Measurements from ENCODE around the gene TBL1XR1.
"Not testable (repeated sequence)": the region's sequence is repeated elsewhere in the genome, so short reads cannot be mapped to it uniquely, and the experiment has no call there.

Gene TBL1XR1

DNA sequence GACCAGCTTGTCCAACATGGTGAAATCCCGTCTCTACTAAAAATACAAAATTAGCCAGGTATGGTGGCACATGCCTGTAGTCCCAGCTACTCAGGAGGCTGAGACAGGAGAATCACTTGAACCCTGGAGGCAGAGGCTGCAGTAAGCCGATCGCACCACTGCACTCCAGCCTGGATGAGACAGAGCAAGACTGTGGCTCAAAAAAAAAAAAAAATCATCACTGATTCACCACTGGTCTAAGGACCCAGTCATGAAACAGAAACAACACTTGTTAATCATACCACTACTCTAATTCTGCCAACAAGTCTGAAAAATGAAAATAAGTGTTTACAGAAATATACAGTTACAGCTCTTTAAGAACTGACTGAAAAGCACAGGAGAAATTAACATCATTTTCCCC is 12.7 kb downstream of the TBL1XR1 start:
- not testable (repeated sequence) for DNase-seq (ENCODE audit: low read depth in 2 of 3, low spot score in 2 of 3)

DNA sequence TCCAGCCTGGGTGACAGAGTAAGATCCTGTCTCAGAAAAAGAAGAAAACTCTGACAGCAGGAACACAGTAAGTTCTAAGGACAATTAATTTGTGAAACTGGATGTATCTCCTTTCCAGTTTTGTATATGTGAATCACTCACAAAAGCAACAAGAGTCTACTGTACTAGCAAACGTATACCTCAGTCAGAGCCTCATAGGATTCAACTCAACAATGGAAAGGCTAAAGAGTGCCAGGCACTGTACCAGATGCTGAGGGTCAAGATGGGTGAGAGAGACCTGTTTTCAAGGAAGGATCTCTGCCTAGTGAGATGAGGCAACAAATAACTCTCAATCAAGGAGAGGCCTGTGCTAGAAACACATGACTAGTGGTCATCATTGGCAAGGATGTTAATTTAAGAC is 14.9 kb downstream of the TBL1XR1 start:
- no peak for DNase-seq (ENCODE audit: low read depth in 2 of 3, low spot score in 2 of 3)

DNA sequence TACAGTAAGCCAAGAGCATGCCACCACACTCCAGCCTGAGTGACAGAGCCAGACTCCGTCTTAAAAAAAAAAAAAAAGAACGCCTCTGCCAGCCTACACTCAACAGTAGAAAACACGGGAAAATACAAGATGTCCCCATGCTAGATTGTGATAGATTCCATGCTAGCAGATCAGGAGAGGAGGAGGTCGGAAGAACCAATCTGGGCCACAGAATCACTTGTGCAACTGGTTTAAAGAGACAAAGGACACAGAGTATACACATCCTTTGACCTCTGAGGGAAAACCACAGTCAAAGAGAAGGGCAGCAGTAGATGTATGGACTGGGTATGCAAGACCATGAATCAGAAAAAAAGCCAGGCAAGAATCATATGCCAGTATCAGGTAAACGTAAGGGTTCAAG is 15.9 kb downstream of the TBL1XR1 start:
- no peak for DNase-seq (ENCODE audit: low read depth in 2 of 3, low spot score in 2 of 3)

DNA sequence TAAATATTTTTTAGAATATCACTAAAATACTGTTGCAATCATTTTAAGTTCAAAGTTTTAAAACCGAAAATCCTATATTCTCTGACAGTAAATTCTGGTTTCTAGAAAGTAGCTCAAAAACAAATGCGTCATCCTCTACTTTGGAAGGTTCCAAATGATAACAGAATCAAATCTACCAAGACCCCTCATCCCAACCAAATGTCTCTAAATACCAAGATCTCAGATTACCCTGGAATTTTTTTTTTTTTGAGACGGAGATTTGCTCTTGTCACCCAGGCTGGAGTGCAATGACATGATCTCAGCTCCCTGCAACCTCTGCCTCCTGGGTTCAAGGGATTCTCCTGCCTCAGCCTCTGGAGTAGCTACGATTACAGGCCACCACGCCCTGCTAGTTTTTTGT is 16.8 kb downstream of the TBL1XR1 start:
- DNase-seq (ENCODE audit: low read depth in 2 of 3, low spot score in 2 of 3): no peak

DNA sequence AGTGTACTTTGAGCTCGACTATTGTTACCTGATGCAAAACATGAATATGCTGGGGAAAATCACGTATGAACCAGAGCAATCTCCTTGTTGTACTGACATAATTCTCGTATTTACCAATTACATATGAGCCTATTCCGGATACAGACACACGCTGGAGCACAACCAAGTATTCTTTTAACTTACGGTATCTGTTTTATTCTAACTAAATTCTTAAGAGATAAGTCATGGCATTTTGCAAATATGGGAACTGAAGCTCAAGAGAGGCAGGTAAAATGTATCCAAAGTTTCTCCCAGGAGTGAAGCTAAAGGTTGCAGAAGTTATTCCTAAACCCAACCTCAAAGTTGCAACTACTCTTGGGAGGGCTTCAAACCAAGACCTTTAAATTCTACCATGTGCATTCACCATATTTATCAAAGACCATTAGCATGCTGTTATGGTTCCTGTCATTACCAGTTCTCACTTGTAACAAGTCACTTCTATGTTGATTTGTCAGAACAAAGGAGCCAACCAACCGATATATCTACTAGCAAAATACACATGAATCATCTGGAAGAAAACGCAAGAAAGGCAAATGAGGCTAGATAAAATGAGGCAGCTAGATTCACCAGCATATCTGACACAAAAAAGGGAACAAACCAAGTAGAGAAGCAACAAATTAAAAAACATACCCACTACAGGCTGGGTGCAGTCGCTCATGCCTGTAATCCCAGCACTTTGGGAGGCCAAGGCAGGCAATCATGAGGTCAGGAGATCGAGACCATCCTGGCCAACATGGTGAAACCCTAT is 17.8 kb downstream of the TBL1XR1 start:
- no peak for DNase-seq (ENCODE audit: low read depth in 2 of 3, low spot score in 2 of 3)

DNA sequence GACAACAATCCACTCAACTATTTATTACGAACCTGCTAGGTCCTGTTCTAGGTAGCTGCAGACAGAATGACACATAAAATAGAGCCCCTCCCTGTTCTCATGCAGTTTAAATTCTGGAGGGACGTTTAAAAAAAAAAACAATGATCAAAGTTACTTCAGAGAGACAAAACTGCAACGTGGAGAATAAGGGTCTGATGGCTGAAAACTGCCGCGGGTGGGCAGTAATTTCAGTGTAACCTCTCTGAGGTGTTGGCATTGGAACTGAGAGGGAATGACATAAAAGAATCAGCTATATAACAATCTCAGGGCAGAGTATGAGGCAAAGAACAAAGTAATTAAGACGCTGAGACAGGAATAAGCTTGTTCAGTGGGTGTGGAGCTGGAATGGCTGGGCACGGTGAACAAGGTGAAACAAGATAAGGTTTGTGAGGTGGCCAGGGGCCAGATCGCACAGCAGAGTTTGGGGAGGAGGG is 19.5 kb downstream of the TBL1XR1 start:
- no peak for DNase-seq (ENCODE audit: low read depth in 2 of 3, low spot score in 2 of 3)

DNA sequence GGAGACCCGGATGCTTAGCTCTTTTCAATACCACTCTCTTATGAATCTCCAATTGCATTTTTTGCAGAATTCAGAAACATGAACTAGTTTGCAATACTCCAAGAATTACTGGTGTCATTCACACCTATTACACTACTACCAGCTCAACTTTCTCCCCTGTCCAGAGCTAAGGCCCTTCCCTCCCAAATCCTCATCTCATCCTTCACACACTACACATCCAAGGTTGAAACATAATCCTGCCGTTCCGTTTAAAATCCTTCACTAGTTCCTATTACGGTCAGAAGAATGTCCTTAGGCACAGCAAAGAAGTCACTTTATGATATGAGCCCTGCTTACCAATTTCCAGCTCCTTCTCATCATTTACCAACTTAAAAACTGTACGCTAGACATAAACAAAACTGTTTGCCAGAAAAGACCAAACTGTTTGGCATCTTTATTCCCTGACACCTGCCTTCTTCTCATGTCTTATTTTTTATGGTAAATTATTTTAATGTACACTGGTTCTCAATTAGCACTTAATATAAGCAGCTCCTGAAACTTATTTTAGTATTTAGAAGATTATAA is 22.6 kb downstream of the TBL1XR1 start:
- no peak for DNase-seq (ENCODE audit: low read depth in 2 of 3, low spot score in 2 of 3)

DNA sequence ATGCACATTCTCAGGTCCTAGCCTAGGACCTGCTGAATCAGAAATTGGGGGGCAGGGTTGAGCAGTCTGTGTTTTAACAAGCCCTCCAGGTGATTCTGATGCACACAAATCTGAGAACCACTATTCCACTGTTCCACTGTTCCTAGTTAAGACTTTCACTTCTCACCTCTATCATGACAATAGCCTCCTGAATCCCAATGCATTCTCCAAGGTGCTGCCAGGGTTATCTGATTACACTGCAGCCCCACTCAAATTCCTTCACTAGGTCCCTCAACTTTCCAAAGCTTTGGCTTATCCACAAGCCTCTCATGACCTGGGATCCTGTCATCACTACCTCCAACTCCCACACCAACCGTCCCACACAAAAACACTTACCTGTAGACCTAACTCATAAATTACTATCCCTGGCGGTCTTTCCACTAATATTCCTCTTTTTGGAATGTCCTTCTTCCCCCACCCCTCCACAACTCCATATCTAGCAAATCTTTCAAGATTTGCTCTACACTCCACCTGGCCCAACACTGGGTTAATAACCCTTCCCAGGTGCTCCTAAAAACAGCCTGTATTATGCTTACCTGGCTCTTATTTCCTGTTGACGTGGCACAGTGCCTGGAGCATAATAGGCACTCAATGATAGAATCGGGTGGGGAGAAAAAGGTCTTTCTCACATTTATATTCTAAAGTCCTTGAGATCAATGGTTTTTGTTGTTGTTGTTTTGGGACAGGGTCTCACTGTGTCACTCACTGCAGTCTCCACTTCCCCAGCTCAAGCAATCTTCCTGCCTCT is 27.2 kb downstream of the TBL1XR1 start:
- DNase-seq (ENCODE audit: low read depth in 2 of 3, low spot score in 2 of 3): no peak

DNA sequence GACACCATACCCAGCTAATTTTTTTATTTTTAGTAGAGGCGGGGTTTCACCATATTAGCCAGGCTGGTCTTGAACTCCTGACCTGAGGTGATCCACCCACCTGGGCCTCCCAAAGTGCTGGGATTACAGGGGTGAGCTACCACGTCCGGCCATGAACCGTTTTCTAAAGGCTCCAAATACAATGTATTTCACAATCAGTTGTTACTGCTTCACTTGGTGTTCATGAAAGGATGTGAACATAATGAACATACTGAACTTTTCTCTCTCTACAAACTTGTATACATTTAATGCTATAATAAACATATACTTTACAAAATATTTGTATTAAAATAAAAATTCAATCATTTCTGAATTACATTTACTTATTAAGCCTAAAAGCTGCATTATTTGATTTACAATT is 28.9 kb downstream of the TBL1XR1 start:
- no peak for DNase-seq (ENCODE audit: low read depth in 2 of 3, low spot score in 2 of 3)

DNA sequence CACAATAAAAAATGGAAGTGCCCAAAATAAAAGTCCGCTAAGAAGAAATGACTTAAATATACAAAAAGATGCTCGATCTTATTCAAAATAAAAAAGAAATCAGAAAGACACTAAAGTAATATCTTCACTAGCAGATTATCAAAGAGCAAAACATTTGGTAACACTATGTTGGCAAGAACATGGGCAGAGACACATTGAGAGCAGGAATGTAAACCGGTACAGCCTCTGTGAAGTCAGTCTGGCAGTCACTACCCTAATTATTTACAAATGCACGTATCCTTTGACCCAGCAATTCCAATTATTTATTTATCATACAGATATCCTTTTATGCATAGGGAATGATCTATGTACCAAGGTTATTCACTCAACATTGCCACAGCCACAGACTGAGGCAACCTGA is 34.5 kb downstream of the TBL1XR1 start:
- DNase-seq (ENCODE audit: low read depth in 2 of 3, low spot score in 2 of 3): no peak

DNA sequence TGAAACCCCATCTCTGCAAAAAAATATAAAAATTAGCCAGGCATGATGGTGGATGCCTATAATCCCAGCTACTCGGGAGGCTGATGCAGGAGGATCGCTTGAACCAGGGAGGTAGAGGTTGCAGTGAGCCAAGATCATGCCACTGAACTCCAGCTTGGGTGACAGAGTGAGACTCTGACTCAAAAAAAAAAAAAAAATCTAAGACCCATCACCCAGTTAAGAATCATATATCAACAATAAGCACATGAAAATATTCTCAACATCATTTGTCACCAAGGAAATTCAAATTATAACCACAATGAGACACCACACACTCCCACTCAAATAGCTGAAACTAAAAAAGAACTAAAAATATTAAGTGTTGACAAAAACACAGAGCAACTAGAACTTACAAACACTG is 35.7 kb downstream of the TBL1XR1 start:
- not testable (repeated sequence) for DNase-seq (ENCODE audit: low read depth in 2 of 3, low spot score in 2 of 3)

DNA sequence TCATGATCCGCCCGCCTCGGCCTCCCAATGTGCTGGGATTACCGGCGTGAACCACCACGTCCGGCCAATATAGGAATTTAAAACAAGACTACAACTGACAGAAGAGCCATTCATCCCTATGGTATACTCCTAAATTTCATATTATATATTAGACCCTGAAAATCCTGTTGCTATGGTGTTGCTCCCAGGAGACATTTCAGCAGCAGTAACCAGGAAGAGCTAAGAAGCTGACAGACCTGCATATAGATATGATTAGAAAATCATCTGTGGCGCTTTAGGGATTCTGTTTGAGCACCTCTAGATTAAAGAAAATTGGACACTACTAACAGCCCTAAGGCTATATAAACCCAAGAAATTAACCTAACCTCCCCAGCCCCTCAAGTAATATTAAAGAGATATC is 38.8 kb downstream of the TBL1XR1 start:
- DNase-seq (ENCODE audit: low read depth in 2 of 3, low spot score in 2 of 3): no peak

DNA sequence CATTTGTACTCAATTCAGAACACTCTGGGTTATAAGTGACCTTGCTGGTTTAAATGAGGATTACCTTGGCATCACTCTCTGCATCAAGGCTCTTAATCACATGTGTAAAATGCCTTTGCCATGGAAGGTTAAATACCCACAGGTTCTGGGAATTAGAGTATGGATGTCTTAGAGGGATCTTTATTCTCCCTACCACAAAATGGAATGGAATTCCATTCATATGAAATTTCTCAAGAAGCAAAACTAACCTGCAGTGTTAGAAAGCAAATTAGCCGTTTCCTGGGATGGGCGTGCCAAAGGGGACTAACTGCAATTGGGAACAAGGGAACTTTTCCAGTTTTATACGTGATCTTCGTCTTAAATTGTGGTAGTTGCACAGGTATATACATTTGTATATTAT is 39.8 kb downstream of the TBL1XR1 start:
- no peak for DNase-seq (ENCODE audit: low read depth in 2 of 3, low spot score in 2 of 3)

DNA sequence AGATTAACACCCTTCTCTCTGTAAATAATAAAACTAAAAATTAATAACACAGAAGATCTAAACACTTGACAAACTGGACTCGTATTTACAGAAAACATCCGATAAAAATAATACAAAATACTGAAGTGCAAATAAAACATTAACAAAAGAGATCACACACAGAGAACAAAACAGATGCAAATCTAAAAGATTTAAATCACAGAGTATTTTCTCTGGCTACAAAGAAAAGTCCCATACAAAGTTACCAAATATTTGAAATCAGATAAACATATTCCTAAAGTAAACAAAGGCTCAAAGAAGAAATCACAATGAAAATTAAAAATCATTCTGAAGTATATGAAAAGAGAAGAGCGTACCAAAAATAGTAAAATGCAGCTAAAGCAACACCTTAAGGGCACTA is 42.5 kb downstream of the TBL1XR1 start:
- DNase-seq (ENCODE audit: low read depth in 2 of 3, low spot score in 2 of 3): no peak

DNA sequence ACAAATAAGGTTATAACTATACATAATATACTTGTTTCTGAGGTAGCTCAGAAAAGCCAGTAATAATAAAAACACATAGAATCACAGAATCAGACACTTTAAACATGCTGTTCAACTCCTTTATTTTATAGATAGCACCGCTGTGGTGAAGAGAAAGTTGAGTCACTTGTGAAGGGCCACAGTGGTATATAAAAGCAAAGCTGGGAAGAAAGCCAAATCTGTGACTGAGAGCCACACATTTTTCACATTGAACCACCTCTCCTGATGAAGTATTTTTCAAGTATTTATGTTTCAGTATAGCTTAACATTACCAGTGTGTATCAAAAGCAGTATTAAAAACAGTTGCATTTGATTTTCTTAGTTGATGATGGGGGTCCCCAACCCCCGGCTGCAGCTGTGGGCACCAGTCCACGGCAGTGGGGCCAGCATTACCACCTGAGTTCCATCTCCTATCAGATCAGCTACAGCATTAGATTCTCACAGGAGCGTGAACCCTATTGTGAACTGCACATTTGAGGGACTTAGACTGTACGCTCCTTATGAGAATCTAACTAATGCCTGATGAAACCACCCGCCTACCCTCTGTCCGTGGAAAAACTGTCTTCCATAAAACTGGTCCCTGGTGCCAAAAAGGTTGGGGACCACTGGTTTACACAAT is 46.2 kb downstream of the TBL1XR1 start:
- DNase-seq (ENCODE audit: low read depth in 2 of 3, low spot score in 2 of 3): no peak

DNA sequence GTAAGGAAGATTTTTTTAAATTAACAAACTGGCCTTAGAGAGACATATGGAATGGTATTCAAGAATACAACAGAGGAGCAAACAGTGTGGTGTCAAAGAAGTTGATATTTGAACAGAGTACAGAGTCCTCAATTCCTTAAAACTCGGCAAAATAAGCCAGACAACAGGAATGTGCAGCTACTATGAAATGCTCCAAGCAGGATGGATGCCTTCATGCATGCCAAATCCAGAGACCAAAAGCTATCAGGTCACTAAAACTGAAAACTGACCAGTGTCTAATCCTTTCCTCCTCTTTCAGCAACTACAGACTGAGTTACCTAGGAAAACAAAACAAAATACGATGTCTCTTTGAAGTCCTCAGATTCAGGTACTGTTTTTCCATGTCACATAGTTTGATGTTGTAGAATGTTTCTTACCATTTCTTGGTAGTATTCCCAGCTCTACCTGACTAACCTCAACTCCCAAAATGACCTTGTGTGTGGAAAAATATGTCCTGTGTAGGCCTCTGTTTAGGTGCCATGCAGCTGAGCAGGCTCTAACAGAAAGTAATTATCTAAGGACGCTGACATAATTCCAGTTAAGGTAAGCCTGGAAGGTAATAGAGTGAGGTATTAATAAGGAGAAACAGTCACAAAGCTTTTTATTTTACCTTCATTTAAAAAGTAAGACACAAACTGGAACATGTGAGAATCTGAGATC is 46.9 kb downstream of the TBL1XR1 start:
- DNase-seq (ENCODE audit: low read depth in 2 of 3, low spot score in 2 of 3): no peak

DNA sequence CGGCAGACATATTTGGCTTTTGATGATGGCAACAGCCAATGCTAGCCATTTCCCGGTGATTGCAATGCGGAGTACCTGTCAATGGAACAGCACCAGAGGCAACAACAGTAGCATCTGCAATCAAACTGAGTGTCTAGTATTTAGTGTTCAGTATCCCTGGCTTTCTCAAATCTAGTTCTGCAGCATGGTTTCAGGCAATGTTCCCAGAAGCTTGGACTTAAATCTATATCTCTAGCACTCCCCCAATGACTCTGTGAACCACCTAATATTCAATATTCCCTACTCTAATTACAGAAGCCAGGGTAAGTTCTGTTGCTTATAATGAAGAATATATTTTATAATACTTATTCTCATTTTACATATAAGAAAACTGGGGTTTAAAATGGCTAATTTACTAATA is 48.2 kb downstream of the TBL1XR1 start:
- DNase-seq (ENCODE audit: low read depth in 2 of 3, low spot score in 2 of 3): no peak

DNA sequence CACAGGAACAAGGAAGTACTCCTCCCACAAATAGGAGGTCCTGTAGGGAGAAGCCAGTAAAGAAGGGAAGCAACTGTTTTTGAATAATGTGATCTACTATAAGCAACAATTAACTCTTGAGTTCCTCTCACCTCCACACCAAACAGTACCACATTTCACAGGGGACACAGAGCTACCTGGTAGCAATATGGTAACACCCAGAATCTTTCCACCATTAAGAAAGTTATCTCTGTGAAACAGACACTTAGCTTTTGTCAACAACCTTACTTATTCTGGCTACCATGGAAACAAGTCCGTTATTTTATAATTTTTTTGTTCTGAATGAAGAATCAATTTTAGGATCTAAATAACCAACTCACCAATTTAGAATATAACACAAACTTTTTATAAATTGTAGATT is 49.5 kb downstream of the TBL1XR1 start:
- DNase-seq (ENCODE audit: low read depth in 2 of 3, low spot score in 2 of 3): no peak

DNA sequence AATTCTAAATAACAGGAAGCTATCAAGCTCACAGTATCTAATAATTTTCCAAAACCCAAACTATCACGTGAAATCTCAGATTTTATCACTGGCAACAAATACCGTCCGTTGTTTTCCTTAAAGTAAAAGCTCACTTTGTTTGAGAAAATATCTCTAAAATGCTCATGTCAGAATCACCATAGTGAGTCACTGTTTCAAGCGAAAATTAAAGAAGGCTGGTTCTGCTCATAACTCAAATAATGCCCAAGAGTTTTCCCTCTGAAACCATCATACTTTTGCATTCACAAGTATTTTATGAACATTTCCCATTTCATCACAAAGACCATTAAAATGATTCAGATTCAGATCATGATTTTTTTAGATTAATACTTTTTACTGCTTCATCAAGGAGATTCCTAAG is 50.6 kb downstream of the TBL1XR1 start:
- DNase-seq (ENCODE audit: low read depth in 2 of 3, low spot score in 2 of 3): no peak

DNA sequence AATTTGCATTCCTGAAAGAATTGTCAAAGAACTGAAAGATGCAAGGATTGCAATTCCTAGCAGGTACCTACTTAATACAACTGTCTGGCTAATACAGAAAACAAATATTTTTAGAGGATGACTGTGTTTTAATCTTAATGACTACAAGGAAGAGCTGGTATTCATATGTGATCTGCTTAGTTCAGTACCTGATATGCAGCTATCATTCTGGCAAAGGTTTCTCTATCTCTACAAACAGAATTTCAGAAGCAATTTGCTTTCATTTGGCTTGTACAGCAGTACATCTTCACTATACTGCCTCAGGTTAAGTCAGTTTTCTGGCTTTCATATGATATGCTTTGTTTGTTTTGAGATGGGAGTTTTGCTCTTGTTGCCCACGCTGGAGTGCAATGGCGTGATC is 51.3 kb downstream of the TBL1XR1 start:
- no peak for DNase-seq (ENCODE audit: low read depth in 2 of 3, low spot score in 2 of 3)

DNA sequence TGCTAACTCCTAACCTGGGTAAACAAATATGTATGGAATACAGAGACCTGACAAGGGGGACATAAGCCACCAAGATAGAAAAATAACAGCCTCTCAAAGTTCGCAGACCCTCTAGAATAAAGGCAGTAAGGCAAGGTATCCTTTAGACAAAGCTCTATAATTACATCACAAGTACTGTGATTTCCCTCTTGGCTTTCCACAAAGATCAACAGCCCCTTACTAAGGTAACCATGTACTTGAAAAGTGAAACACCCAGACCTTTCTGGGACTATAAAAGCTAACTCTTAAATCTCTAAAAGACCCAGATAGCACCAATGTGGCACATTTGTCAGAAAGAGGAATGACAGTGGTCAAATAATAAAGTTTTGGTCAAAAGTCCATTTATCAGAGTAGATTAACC is 51.9 kb downstream of the TBL1XR1 start:
- no peak for DNase-seq (ENCODE audit: low read depth in 2 of 3, low spot score in 2 of 3)
